GM12874 (cell line): ENCODE measurements around the gene IFI27L2.

Source experiments
- CTCF ChIP-seq: IDR thresholded peaks from 2 replicates; pipeline ENCODE4 v1.5.1; 2011; ENCODE audit warnings: low read depth, mild to moderate bottlenecking, control low read depth, low read length, moderate library complexity; ENCODE audit not compliant: insufficient read depth

IFI27L2 gene

GRCh38 chr14:94145902-94146527 is 16.6 kb upstream of the IFI27L2 start:
- TF ChIP-seq CTCF: no peak

DNA sequence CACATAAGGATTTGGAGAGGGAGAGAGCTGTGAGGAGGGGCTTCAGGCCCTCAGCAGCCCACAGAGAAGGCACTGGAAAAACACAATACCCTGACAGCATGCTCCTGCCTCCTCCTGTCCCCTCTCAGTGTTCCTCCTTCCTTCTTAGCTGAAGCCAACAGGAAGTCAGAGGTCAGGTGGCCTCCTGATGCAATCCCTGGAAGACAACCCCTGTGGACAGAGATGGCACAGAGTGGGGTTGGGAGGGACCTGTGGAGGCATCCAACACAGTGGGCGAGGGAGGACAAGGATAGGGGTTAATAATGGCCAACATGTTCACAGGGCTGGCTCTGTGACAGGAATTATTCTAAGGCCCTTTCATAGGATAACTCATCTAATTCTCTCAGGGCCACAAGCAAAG is 15.4 kb upstream of the IFI27L2 start:
- TF ChIP-seq CTCF: no peak

- TF ChIP-seq CTCF: no peak
Observed at GRCh38 chr14:94143711-94144110, 14.3 kb upstream of the IFI27L2 start.

- TF ChIP-seq CTCF: 0 out of 2 replicates have a peak, but pooled peaks have one; percentile 28
Observed at GRCh38 chr14:94143239-94143638, 13.8 kb upstream of the IFI27L2 start.

GRCh38 chr14:94142836-94143235 is 13.4 kb upstream of the IFI27L2 start:
- no peak for TF ChIP-seq CTCF

- TF ChIP-seq CTCF: no peak
Observed at GRCh38 chr14:94142247-94142646, 12.8 kb upstream of the IFI27L2 start.

DNA sequence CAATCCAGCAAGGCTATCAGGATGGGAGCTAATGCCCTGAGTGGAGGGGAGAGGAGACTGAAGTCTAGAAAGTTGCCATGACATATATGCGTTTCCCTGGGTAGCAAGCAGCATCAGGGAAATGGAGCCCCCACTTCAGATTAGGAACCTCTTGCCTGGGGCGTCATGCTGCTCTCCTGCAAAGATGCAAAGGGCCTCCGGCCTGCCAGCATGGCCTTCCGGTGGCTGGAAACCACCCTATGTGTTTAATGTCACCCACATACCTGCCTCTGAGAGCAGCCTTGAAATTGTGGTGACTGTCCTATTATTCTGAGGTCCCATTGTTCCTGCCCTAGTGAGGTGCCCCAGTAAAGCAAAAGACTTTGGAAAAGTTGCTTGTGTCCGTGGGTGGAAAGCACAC is 10.0 kb upstream of the IFI27L2 start:
- no peak for TF ChIP-seq CTCF

GRCh38 chr14:94139006-94139405 is 9.6 kb upstream of the IFI27L2 start:
- no peak for TF ChIP-seq CTCF
